NB4 (cell line): ENCODE results near the gene SH2D4B.

Experiments used
- POLR2A ChIP-seq: IDR thresholded peaks from 2 replicates; pipeline ENCODE4 v1.6.1; 2011; ENCODE audit warnings: mild to moderate bottlenecking; ENCODE audit not compliant: insufficient read length; ENCODE audit errors: extremely low read depth
- TF ChIP-seq, protein P1 (sequence below): IDR thresholded peaks from one replicate; pipeline ENCODE4 v1.5.1; 2012; ENCODE audit warnings: low read depth, low read length

DNA sequence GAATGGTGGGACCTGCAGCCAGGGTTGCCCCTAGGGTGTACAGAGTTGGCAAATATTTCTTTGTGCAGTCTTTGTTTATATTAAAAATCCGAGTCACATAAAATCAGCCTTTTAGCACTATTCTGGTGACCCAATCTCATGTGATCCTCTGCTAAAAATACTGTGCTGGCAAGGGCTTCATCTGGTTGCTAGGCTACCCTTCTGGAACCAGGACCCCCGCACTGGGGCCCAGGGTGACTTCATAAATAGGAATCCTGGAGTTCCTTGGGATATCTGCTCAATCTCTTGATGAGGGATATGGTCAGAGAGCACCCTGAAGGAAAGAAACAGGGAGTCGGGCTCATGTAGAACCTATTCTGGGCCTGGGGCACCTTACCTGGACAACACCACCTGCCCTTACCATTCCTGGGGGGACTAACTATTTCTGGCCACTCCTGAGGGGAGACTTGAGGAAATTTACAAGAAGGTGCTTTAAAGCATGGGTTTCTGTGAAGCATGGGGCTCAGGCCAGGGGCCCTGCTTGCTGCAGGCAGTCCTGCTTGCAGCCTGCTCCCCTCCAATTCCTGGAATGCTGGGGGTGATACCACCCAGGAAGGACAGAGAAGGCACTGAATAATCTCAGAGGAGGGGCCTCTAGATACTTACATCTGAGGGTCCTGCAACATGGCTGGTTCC, 44.7 kb downstream of the SH2D4B start:
- TF ChIP-seq, protein P1, sequence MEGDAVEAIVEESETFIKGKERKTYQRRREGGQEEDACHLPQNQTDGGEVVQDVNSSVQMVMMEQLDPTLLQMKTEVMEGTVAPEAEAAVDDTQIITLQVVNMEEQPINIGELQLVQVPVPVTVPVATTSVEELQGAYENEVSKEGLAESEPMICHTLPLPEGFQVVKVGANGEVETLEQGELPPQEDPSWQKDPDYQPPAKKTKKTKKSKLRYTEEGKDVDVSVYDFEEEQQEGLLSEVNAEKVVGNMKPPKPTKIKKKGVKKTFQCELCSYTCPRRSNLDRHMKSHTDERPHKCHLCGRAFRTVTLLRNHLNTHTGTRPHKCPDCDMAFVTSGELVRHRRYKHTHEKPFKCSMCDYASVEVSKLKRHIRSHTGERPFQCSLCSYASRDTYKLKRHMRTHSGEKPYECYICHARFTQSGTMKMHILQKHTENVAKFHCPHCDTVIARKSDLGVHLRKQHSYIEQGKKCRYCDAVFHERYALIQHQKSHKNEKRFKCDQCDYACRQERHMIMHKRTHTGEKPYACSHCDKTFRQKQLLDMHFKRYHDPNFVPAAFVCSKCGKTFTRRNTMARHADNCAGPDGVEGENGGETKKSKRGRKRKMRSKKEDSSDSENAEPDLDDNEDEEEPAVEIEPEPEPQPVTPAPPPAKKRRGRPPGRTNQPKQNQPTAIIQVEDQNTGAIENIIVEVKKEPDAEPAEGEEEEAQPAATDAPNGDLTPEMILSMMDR: no peak
- no peak for TF ChIP-seq POLR2A
